PC-9 (cell line): ENCODE data around the gene TMEM141.

ENCODE experiments used
- EZH2 ChIP-seq: fragments of 200-600 bp; sonication (generic); IDR thresholded peaks from 2 replicates; pipeline ENCODE4 v1.8.0; 2017; ENCODE audit warnings: antibody characterized with exemption, low read depth
- TF ChIP-seq, protein P1 (sequence below): fragments of 200-600 bp; sonication (generic); conservative IDR thresholded peaks from 2 replicates; pipeline ENCODE4 v1.6.1; 2017; ENCODE audit warnings: mixed run types, antibody characterized with exemption, mild to moderate bottlenecking, moderate library complexity

DNA sequence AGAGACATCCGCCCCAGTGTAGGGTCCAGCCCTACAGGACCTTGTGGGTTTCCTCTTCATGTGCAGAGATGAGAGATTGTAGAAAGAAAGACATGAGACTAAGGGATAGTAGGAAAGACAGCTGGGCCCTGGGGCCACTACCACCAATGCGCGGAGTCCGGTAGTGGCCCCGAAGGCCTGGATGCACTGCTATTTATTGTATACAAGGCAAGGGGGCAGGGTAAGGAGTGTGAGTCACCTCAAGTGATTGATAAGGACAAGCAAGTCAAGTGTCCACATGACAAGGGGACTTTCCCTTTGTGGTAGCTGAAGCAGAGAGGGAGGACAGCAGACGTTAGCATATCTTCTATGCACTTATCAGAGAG is 6.2 kb upstream of the TMEM141 start:
- TF ChIP-seq, protein P1, sequence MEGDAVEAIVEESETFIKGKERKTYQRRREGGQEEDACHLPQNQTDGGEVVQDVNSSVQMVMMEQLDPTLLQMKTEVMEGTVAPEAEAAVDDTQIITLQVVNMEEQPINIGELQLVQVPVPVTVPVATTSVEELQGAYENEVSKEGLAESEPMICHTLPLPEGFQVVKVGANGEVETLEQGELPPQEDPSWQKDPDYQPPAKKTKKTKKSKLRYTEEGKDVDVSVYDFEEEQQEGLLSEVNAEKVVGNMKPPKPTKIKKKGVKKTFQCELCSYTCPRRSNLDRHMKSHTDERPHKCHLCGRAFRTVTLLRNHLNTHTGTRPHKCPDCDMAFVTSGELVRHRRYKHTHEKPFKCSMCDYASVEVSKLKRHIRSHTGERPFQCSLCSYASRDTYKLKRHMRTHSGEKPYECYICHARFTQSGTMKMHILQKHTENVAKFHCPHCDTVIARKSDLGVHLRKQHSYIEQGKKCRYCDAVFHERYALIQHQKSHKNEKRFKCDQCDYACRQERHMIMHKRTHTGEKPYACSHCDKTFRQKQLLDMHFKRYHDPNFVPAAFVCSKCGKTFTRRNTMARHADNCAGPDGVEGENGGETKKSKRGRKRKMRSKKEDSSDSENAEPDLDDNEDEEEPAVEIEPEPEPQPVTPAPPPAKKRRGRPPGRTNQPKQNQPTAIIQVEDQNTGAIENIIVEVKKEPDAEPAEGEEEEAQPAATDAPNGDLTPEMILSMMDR = no peak
- no peak for TF ChIP-seq EZH2
